MV-4-11 (cell line): ENCODE measurements around the gene ZNHIT3.
"Not testable (repeated sequence)": the region's sequence is repeated elsewhere in the genome, so short reads cannot be mapped to it uniquely, and the experiment has no call there.

Source experiments
- DNase-seq: peaks from one replicate; lab custom pipeline; 2025; lab: John Stamatoyannopoulos, UW

The ZNHIT3 gene

GRCh38 chr17:36484021-36484420, 2.5 kb upstream of the ZNHIT3 start:
- DNase-seq = not testable (repeated sequence)

GRCh38 chr17:36485027-36485426, 1.5 kb upstream of the ZNHIT3 start:
- DNase-seq = no peak

DNA sequence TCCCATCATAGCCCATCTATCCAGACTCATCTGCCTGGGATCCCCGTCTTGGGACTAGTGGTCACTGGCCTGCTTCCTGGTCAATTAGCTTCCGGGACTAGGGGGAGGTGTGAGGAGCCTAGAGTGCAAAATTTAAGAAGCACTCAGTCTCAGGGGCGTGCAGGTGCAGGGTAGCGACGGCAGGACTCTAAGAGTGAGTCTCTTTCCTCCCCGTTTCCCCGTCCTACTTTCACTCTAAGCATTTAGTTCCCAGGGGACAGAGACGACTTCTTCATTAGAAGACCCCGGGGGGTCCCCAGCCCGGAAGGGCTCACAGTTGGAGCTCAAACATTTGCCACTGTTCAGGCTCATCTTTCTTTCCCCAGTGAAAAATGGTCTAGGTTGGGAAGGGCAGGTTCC, 677 bp upstream of the ZNHIT3 start:
- no peak for DNase-seq

DNA sequence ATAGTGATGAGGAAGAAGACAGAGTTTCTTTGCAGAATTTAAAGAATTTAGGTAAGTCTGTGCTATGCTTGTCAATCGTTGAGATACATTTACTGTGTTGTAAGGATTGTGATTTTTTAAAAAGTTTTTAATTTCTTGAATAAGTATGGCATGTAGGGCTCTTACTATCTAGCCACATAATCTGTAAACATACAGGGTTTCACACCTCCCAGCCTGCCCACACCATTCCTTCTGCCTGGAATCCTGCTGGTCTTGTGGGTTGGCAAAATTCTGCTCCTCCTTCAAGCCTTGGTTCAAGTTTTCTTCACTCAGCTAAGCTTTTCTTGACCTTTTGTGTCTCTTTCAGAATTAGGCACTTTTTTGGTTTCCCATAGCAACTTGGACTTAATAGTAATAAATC, 7.5 kb downstream of the ZNHIT3 start:
- DNase-seq = no peak

DNA sequence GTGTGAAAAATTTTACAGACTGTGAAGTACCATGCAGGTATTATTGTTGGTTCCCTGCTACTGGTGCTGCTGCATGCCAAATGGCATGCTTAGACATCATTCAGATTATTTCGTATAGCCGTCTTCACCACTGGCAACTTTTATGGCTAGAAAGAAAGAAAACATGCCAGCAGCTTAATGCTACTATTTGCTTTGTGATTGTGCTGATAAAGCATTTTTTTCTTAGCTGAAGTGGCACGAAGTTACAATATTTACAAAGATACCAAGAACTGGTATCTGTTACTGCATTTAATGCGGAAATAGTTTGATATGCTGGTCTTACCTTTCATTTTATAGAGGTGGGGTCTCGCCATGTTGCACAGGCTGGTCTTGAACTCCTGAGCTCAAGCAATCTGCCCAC, 8.2 kb downstream of the ZNHIT3 start:
- DNase-seq = no peak

GRCh38 chr17:36495076-36495578, 8.6 kb downstream of the ZNHIT3 start:
- DNase-seq = peak; percentile 16

GRCh38 chr17:36496018-36496789, 9.7 kb downstream of the ZNHIT3 start:
- DNase-seq = no peak

DNA sequence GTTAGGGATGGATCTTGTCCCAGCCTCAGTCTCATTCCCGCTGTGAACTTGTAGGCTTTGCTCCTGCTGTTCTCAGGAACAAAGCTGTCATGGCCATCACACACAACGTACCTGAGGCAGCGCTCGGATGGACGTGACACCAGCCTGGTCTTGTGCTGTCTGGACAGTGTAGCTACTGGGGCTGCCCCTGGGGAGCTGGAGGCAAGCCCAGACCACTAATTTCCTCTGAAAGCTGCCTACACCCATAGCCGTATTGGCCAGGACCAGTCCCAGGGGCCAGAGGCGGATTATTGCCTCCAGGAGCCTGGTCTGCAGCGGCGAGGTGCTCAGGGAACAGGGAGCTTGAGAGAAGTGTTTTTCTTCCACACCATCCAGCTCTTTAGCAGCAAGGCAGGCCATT, 11.7 kb downstream of the ZNHIT3 start:
- no peak for DNase-seq

GRCh38 chr17:36498560-36499300, 12.2 kb downstream of the ZNHIT3 start:
- DNase-seq = no peak

DNA sequence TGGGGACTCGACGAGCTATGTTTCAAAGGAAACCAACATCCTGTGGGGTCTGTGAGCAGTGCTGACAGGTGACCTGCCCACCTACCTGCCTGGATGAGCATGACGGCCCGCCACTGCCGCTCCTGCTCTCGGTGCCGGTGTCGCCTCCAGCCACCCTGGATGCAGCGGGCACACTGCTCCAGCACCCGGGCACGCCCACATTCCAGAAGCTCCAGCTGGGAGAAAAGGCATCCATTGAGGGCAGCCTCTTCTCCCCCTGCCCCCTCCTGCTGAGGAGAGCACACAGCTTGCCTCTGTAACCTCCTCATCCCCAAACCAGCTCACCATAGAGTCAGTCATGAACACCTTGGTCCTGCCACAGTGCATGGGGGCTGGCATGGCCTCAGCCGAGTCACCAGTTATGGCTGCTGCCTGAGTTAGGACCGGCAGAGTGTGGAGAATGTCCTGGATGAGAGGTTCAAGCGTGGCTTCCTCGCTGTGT, 14.3 kb downstream of the ZNHIT3 start:
- DNase-seq = no peak

DNA sequence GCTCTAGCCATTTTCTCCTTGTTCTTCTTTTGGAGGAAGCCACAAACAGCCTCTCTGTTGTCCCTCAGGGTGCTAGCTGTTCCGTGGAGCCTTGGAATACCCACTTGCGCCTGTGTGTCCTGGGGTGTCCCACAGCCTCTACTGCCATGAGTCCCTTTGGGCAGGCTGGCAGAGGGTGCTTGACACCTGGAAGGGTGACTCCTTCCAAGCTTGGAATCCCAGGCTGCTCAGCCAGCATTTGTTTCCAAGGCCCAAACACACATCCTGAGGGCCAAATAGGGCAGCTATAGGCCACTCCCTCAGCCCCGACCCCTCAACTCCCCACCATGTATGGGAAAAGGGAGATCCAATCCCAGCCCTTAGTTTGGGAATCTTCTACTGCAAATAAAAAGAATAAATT, 14.9 kb downstream of the ZNHIT3 start:
- no peak for DNase-seq

DNA sequence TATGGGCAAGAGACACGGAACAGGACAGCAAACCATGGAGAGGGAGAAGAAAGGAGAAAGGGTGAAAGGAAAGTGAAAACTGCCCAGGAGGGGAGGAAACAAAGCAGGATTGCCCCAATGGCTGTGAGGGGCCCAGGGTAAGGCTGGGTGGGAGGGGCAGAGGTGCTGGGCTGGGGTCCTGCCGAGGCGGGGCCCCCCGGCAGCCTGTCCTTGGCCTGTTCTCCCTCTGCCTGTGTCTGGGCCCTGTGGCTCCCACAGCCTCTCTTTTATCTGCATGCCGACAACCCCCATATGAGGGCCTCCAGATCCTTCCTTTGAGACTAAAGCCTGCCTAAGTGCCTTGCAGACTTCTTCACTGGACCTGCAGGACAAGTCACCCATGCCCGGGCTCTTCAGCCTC, 15.5 kb downstream of the ZNHIT3 start:
- DNase-seq = no peak

DNA sequence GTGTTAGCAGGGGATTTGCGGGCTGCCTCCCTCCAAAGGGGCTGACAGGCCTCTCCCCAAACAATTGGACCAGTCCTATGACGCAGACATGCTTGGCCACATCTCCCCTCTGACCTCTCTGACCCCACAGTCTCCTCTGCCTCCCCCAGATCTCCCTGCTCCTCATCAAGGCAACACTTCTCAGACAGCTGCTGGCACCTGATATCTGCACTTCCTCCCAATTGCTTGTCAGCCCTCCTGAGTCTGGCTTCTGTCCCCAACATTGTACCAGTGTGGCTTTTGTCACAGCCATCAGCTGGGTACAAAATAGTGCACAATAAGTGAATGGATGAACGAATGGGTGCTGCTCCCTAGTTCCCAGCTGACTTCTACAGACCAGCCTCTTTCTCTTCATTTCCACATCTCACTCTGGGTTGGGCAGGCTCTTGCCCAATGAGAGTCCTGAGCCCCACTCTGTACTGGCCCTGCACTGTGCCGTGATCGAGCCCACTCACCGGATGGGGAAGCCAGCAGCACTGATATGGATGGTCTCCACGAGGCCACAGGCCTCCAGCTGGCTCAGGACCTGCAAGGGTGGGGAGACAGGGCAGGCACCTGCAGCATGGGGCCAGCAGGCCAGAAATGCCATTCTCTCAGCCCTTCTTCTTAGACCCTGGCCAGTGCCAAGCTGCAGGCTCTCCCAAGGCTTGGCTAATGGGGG, 17.1 kb downstream of the ZNHIT3 start:
- DNase-seq = no peak

- DNase-seq = no peak
Measured at GRCh38 chr17:36504156-36504545, 17.7 kb downstream of the ZNHIT3 start.

DNA sequence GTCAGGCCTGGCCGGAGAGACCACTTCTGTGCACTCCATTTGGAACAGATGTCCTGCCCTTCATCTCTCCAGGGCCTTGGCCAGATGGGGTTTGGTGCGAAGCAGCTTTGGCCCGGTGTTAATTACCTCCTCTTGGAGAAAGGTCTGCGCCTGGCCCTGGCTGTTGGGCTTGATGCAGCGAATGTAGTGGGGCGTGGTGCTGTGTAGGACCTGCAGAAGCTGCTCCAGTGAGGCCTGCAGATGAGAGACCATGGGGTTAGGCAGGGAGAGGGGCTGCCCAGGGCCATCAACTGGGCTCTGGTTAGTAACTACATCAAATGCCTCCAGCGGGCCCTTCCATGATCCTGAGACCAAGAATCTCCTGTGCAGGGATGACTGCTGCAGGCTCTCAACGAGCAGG, 18.7 kb downstream of the ZNHIT3 start:
- DNase-seq = no peak

- no peak for DNase-seq
Measured at GRCh38 chr17:36506249-36506826, 19.9 kb downstream of the ZNHIT3 start.

DNA sequence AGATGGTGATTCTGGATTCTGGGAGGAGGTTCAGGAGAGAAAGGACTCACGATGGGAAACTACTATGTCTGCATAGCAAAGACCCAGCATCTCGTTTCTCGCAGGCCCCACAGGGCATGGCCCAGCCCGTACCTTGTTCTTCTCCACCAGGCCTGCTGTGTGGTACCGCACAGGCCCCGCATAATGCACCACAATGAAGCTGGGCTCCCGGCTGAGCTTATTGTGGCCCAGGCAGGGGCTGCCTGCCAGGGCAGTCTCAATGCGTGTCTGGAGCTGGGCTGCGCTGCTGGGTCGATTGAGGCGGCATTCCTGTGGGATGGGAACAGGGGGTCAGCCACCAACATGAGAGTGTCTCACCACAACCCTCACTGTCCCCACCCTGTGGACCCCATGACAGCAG, 20.4 kb downstream of the ZNHIT3 start:
- no peak for DNase-seq

- no peak for DNase-seq
Measured at GRCh38 chr17:36507266-36507665, 20.8 kb downstream of the ZNHIT3 start.

DNA sequence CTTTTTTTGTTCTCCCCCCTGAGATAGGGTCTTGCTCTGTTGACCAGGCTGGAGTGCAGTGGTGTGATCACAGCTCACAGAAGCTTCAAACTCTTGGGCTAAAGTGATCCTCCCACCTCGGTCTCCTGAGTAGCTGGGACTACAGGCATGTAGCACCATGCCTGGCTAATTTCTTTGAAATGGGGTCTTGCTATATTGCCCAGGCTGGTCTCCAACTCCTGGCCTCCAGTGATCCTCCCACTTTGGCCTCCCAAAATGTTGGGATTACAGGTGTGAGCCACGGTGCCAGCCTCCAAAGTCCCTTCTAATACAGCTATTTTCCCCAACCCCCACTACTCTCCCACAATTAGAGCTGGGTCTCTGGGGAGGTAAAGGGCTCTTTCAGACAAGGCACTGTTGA, 22.0 kb downstream of the ZNHIT3 start:
- DNase-seq = not testable (repeated sequence)

DNA sequence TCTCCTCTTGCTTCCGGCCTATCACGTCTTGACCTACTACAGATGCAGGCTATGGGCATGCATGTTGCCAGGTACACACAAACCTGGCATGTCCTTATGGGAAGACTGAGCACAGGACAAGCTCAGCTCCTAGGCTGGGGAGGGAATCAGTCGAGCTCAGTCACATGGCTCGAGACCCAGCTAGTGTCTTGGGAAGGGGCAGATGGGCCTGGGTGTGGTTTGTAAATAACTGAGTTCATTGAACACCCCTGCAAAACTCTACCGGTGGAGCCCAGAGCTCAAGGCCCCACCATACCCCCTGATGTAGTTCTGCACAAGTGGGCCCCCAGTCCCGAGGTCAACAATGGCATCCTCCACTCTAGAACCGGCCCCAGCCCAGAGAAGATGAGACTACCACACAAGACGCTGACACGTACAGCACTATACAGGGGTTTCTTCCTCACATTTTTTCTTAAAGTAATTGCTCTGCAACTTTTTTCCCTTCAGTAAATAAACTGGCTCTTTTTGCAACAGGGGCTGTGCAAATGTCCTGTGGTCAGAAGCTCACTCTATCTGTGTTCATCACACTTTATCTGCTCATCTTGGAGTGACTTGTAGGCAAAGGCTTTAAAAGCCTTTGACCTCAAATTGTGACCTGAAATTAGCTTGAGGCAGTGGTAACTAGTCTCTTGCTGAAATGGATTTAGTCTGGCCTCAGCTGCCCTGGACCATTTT, 22.9 kb downstream of the ZNHIT3 start:
- DNase-seq = no peak

GRCh38 chr17:36510636-36511035, 24.2 kb downstream of the ZNHIT3 start:
- no peak for DNase-seq

DNA sequence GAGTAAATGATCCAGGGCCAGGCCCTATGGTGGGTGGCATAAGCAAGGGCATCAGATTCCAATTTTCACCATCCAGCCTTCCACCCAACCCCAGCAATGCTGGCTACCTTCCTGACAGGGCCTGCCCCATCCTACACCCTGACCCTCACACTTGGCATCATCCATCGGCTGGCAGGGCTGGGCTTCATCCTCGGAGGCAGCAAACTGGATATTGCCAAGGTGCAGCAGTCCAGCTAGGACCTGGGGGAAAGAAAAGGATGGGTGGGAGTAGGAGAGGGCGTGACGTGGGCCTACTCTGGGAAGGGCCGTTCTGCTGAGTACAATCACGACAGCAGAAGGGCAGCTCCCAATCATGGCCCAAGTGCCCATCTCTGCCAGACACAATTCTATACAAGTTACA, 24.7 kb downstream of the ZNHIT3 start:
- no peak for DNase-seq
